Skin of body (tissue), 2 donors: ENCODE data around the gene SIK3. TPM values are rescaled to one million over a fixed set of nuclear protein-coding genes. Genes with fewer than 3 reads are reported as not detected.
"Not testable (repeated sequence)": the region's sequence is repeated elsewhere in the genome, so short reads cannot be mapped to it uniquely, and the experiment has no call there.

Source experiments
- DNase-seq: peaks from one replicate; lab custom pipeline; 2025; lab: John Stamatoyannopoulos, UW
- total RNA-seq: library from RNA; depleted of rRNA; stranded (reverse); fragments of >200 nt; gene quantifications from one replicate; pipeline ENCODE4 v1.2.3, GENCODE V29; 2014

The SIK3 gene
- total RNA-seq, 1 donor from 2014 or later = 28.9 TPM

DNA sequence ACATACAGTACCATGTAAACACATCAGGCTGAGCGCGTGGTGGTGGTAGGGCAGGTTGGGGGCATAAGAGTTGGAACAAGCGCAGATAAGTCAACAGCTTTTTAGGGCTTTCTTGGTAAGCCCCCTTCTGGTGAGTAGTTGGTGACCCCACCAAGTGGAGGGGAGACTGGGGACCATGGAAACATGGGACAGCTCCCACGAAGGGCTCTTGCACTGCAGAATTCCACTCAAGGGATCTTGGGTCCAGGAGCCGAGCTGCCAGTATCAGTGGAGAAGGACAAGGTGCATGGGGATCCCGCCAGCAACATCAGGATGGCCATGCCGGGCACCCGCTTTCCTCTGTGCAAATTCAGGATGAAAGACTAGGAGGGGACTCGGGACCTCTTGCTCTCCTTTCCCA lies 254.6 kb downstream of the SIK3 start:
- no peak for DNase-seq

GRCh38 chr11:116842909-116843308 lies 255.3 kb downstream of the SIK3 start:
- no peak for DNase-seq

DNA sequence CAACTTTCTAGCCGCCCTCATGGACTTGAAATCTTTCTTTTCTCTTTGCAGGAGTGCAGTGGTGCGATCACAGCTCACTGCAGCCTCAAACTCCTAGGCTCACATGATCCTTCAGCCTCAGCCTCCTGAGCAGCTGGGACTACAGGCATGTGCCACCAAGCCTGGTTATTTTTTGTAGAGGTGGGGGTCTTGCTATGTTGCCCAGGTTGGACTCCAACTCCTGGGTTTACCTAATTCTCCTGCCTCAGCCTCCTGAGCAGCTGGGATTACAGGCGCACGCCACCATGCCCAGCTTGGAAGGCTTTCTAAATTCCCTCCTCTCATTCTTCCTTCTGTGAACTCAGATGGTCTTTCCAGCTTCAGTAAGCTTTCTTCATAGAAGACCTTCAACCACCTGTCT lies 256.1 kb downstream of the SIK3 start:
- no peak for DNase-seq

DNA sequence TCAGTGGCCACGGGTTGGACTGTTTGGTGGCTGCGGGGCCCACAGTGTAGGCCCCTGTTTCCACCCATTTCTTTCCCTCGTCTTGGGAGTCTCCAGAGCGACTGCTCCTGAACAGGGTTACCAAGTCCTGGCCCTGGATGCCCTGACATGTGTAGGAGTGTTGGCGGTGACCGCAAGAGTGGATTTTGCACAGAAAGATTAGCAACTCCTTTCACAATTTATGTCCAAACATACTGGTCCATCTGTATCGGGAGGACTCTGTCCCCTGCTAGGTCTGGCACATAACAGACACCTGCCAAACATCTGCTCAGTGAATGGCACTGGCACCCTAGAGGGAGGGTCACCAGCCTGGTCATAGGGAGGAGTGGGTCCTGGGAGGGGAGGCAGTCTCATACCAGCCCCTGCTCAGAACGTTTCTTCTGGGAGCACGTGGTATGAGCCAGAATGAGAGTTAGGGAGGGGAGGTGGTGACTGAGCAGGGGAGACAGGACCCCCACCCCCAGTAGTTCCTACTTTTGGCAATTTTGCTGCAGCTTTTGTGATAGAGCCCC lies 257.4 kb downstream of the SIK3 start:
- DNase-seq = no peak

DNA sequence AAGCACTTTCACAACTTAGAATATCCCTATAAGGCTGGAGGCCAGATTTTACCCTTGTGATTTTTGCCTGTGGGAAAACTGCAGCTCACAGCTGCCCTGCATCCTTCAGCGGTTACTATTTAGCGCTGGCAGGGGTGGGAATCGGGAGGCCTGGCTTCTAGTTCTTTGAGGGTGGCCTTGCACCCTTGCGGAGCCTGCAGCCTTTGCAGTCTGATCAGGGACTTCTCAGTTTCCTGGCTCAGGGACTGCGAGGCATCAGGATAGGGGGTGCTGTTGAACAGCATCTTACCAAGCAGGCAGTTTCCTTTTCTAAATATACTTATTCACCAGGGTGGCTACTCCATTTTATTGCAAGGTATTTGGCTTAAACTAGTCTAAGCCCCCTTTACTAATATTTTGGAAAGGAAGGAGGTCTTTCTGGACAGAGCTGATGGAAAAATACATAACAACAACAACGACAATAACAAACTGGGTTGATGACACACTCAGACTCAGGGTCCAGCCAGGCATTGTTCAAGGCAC lies 257.9 kb downstream of the SIK3 start:
- DNase-seq = no peak

- DNase-seq = no peak
Observed at GRCh38 chr11:116838321-116839084, 259.7 kb downstream of the SIK3 start.

DNA sequence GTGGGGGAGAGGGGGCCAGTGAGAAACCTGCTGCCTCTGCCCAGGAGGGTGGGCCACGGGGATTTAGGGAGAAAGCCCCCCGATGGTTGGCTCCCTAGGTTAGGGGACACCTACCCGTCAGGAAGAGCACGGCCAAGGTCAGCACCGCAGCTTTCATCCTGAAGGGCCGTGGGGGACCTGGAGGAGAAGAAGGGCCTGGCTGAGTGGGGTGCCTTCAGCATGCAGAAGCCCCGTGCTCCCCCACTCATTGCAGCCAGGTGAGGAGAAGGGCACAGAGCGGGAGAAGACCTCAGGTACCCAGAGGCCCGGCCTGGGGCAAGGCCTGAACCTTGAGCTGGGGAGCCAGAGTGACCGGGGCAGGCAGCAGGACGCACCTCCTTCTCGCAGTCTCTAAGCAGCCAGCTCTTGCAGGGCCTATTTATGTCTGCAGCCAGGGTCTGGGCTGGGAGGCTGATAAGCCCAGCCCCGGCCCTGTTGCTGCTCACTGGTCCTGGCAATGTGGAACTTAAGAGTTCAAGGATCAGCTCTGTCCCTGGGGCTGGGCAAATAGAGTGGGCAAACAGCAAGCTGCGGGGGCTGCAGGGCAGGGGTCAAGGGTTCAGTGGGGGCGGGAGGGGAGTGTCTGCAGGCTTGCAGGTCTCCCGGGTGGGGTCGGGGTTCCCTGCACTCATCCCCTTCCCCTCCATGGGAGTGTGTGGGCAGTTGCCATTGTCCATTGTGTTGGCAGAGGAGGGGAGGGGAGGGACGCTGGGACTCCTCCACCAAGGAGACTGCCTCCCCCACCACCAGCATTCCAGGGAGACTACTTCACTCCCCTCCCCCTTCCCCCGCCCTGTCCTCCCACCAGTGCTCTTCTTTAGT lies 260.8 kb downstream of the SIK3 start, which contains the start of gene APOA1:
Gene APOA1, minus strand, starts transcription at position 392 of the 861 bp plus-strand sequence. Its CDS starts 235 bp downstream, at position 157.
- no peak for DNase-seq

DNA sequence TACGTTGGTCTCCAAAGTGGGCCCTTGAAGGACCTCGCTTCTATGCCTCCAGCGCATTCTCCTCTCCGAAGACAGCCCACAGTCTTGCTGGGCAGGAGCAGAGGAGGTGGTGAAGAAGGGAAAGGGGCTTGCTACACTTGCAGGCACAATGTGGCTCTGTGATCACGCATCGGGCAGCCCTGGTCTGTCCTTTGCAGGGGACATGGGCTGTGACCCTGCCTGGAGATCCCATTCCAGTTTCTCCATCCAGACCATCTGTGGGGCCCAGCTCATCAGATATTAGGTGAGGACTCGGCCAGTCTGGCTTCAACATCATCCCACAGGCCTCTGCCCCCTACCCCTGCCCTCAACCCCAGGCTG lies 261.6 kb downstream of the SIK3 start:
- no peak for DNase-seq

DNA sequence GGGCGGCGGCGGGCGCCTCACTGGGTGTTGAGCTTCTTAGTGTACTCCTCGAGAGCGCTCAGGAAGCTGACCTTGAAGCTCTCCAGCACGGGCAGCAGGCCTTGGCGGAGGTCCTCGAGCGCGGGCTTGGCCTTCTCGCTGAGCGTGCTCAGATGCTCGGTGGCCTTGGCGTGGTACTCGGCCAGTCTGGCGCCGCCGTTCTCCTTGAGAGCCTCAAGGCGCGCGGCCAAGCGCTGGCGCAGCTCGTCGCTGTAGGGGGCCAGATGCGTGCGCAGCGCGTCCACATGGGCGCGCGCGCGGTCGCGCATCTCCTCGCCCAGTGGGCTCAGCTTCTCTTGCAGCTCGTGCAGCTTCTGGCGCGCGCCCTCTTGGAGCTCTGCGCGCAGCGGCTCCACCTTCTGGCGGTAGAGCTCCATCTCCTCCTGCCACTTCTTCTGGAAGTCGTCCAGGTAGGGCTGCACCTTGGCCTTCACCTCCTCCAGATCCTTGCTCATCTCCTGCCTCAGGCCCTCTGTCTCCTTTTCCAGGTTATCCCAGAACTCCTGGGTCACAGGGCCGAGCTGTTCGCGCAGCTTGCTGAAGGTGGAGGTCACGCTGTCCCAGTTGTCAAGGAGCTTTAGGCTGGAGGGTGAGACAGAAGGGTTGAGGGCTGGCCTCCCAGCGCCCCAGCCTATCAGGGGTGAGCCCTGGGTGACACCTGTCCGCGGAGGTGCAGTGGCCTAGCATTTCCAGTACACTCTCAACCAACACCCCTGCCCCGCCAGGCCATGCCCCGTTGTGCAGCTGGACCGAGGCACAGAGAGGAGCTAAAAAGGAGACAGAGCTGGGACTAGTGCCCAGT lies 262.2 kb downstream of the SIK3 start:
- DNase-seq = peak; percentile 74

GRCh38 chr11:116835042-116835772 lies 263.0 kb downstream of the SIK3 start:
- no peak for DNase-seq

GRCh38 chr11:116834535-116835041 lies 263.6 kb downstream of the SIK3 start:
- not testable (repeated sequence) for DNase-seq

GRCh38 chr11:116833816-116834534 lies 264.3 kb downstream of the SIK3 start:
- DNase-seq = no peak

- DNase-seq = no peak
Observed at GRCh38 chr11:116833491-116833815, 264.8 kb downstream of the SIK3 start.

DNA sequence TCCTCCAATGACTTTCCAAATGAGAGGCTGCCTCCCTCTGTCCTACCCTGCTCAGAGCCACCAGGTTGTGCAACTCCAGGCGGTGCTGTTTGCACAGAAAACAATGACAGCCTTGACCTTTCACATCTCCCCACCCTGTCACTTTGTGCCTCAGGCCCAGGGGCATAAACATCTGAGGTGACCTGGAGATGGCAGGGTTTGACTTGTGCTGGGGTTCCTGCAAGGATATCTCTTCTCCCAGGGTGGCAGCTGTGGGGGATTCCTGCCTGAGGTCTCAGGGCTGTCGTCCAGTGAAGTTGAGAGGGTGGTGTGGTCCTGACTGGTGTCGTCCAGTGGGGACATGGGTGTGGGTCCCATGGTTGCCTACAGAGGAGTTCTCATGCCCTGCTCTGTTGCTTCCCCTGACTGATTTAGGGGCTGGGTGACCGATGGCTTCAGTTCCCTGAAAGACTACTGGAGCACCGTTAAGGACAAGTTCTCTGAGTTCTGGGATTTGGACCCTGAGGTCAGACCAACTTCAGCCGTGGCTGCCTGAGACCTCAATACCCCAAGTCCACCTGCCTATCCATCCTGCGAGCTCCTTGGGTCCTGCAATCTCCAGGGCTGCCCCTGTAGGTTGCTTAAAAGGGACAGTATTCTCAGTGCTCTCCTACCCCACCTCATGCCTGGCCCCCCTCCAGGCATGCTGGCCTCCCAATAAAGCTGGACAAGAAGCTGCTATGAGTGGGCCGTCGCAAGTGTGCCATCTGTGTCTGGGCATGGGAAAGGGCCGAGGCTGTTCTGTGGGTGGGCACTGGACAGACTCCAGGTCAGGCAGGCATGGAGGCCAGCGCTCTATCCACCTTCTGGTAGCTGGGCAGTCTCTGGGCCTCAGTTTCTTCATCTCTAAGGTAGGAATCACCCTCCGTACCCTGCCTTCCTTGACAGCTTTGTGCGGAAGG lies 265.6 kb downstream of the SIK3 start:
- DNase-seq = no peak

GRCh38 chr11:116831790-116832349 lies 266.4 kb downstream of the SIK3 start:
- no peak for DNase-seq

DNA sequence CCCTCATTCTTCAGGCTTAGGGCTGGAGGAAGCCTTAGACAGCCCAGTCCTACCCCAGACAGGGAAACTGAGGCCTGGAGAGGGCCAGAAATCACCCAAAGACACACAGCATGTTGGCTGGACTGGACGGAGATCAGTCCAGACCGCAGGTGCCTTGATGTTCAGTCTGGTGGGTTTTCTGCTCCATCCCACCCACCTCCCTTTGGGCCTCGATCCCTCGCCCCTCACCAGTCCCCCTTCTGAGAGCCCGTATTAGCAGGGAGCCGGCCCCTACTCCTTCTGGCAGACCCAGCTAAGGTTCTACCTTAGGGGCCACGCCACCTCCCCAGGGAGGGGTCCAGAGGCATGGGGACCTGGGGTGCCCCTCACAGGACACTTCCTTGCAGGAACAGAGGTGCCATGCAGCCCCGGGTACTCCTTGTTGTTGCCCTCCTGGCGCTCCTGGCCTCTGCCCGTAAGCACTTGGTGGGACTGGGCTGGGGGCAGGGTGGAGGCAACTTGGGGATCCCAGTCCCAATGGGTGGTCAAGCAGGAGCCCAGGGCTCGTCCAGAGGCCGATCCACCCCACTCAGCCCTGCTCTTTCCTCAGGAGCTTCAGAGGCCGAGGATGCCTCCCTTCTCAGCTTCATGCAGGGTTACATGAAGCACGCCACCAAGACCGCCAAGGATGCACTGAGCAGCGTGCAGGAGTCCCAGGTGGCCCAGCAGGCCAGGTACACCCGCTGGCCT lies 267.9 kb downstream of the SIK3 start:
- DNase-seq = no peak

GRCh38 chr11:116829525-116830183 lies 268.6 kb downstream of the SIK3 start, which contains the start of gene APOC3:
TSS of gene APOC3 (plus strand) at chr11:116829907. CDS start at chr11:116830583, 676 bp downstream.
- DNase-seq = no peak
